Cortex of kidney (tissue), 1 donor: ENCODE measurements around the gene OTUD1.
"Not testable (repeated sequence)": the region's sequence is repeated elsewhere in the genome, so short reads cannot be mapped to it uniquely, and the experiment has no call there.

Experiments used
- DNase-seq: peaks from one replicate; lab custom pipeline; 2025; lab: John Stamatoyannopoulos, UW

The OTUD1 gene

GRCh38 chr10:23438547-23439451, at the start of gene OTUD1:
OTUD1 (plus strand) TSS chr10:23439075; CDS start chr10:23439458, 383 bp downstream.
- peak; percentile 62 for DNase-seq

- not testable (repeated sequence) for DNase-seq
Observed at GRCh38 chr10:23390408-23390807, 48.5 kb upstream of the OTUD1 start.

GRCh38 chr10:23390809-23391208, 48.1 kb upstream of the OTUD1 start:
- DNase-seq = no peak

- DNase-seq = no peak
Observed at GRCh38 chr10:23391821-23392220, 47.1 kb upstream of the OTUD1 start.

- no peak for DNase-seq
Observed at GRCh38 chr10:23395017-23395416, 43.9 kb upstream of the OTUD1 start.

- DNase-seq = no peak
Observed at GRCh38 chr10:23396695-23397094, 42.2 kb upstream of the OTUD1 start.

- DNase-seq = no peak
Observed at GRCh38 chr10:23399701-23400144, 39.2 kb upstream of the OTUD1 start.

- DNase-seq = no peak
Observed at GRCh38 chr10:23402856-23403255, 36.0 kb upstream of the OTUD1 start.

- DNase-seq = no peak
Observed at GRCh38 chr10:23403278-23403677, 35.6 kb upstream of the OTUD1 start.

- no peak for DNase-seq
Observed at GRCh38 chr10:23403719-23404118, 35.2 kb upstream of the OTUD1 start.

GRCh38 chr10:23404461-23404980, 34.4 kb upstream of the OTUD1 start:
- DNase-seq = no peak

GRCh38 chr10:23405540-23405939, 33.3 kb upstream of the OTUD1 start:
- DNase-seq = no peak

- no peak for DNase-seq
Observed at GRCh38 chr10:23406409-23406808, 32.5 kb upstream of the OTUD1 start.

- no peak for DNase-seq
Observed at GRCh38 chr10:23408330-23408976, 30.4 kb upstream of the OTUD1 start.

GRCh38 chr10:23412223-23412622, 26.7 kb upstream of the OTUD1 start:
- no peak for DNase-seq

GRCh38 chr10:23413629-23414089, 25.2 kb upstream of the OTUD1 start:
- no peak for DNase-seq

GRCh38 chr10:23414658-23415057, 24.2 kb upstream of the OTUD1 start:
- no peak for DNase-seq

- no peak for DNase-seq
Observed at GRCh38 chr10:23417254-23417653, 21.6 kb upstream of the OTUD1 start.

- DNase-seq = no peak
Observed at GRCh38 chr10:23418051-23418681, 20.7 kb upstream of the OTUD1 start.

GRCh38 chr10:23419201-23419600, 19.7 kb upstream of the OTUD1 start:
- no peak for DNase-seq

- DNase-seq = no peak
Observed at GRCh38 chr10:23419655-23420329, 19.1 kb upstream of the OTUD1 start.

- no peak for DNase-seq
Observed at GRCh38 chr10:23421397-23421796, 17.5 kb upstream of the OTUD1 start.
